Panc1 (cell line): Measurements from ENCODE around the gene LRRC42. TPM values are rescaled to one million over a fixed set of nuclear protein-coding genes. Genes with fewer than 3 reads are reported as not detected.

Experiments
- ATAC-seq: fragments of 200-7000 bp; cut with Tn5 transposase; 2 replicates; pipeline ENCODE4 v1.9.1; 2020; ENCODE audit warnings: mild to moderate bottlenecking, moderate library complexity
- BruUV-seq: library from RNA; stranded (reverse); fragments of 400-500 nt; replicated peaks from 2 replicates; lab custom pipeline; 2021; lab: Mats Ljungman, UMichigan
- CTCF ChIA-PET: fragments of 300-600 bp; sonication (Branson Sonifier 250); formaldehyde crosslinking; loops from one replicate; lab custom pipeline; 2022; ENCODE audit warnings: antibody characterized with exemption; lab: Charles Lee
- POLR2A ChIA-PET: fragments of 300-600 bp; sonication (Branson Sonifier 250); formaldehyde crosslinking; loops from one replicate; lab custom pipeline; 2022; ENCODE audit warnings: antibody characterized with exemption; lab: Charles Lee
- DNase-seq: peaks from one replicate; pipeline ENCODE4 v3.0.0-alpha.2; 2010; ENCODE audit warnings: low read depth, low spot score
- H3K27ac ChIP-seq: 2 replicates; pipeline ENCODE4 v1.5.1; 2011; ENCODE audit warnings: mild to moderate bottlenecking, low read length, inconsistent platforms
- H3K27me3 ChIP-seq: fragments of 200-500 bp; sonication (Bioruptor generic); 2 replicates; pipeline ENCODE4 v1.6.0; 2014; ENCODE audit warnings: low read length, inconsistent platforms; ENCODE audit not compliant: control insufficient read depth, insufficient read depth
- H3K36me3 ChIP-seq: fragments of 200-500 bp; sonication (Bioruptor generic); 2 replicates; pipeline ENCODE4 v1.5.1; 2014; ENCODE audit warnings: inconsistent platforms, mild to moderate bottlenecking, low read length, moderate library complexity; ENCODE audit not compliant: control insufficient read depth, insufficient read depth
- H3K4me1 ChIP-seq: 2 replicates; pipeline ENCODE4 v1.5.1; 2011; ENCODE audit warnings: inconsistent platforms, mild to moderate bottlenecking, low read length, moderate library complexity; ENCODE audit not compliant: control insufficient read depth, insufficient read depth
- H3K4me3 ChIP-seq, 2 experiments: 2 replicates each; pipeline ENCODE4 v1.5.1; 2011 to 2012; ENCODE audit warnings: low read depth in 2 of 2, low read length in 2 of 2, mild to moderate bottlenecking in 2 of 2, inconsistent platforms in 1 of 2, moderate library complexity in 1 of 2
- H3K9me3 ChIP-seq: fragments of 200-500 bp; sonication (Bioruptor generic); 2 replicates; pipeline ENCODE4 v1.5.1; 2014; ENCODE audit warnings: low read depth, mild to moderate bottlenecking, inconsistent platforms, low read length, moderate library complexity; ENCODE audit not compliant: control insufficient read depth, insufficient read depth
- POLR2AphosphoS5 ChIP-seq: IDR thresholded peaks from 2 replicates; pipeline ENCODE4 v1.6.1; 2012; ENCODE audit warnings: mild to moderate bottlenecking, low read depth, low read length, moderate library complexity
- SIN3A ChIP-seq: IDR thresholded peaks from 2 replicates; pipeline ENCODE4 v1.6.1; 2012; ENCODE audit warnings: low read depth, mild to moderate bottlenecking, low read length, moderate library complexity, borderline replicate concordance; ENCODE audit not compliant: insufficient read depth
- TCF7L2 ChIP-seq: IDR thresholded peaks from 2 replicates; pipeline ENCODE4 v1.6.1; 2011; ENCODE audit warnings: mild to moderate bottlenecking, low read depth, low read length, inconsistent platforms
- in situ Hi-C: cut with HindIII; loops from 2 replicates; pipeline ENCODE4 v1.10.0; 2016; ENCODE audit warnings: low sequenced_read_pairs, low pct_unique_long_range_greater_than_20kb
- intact Hi-C: fragments of 100-400 bp; cut with micrococcal nuclease; formaldehyde crosslinking; loops from one replicate; pipeline ENCODE4 v1.10.0; 2022; ENCODE audit not compliant: unreplicated experiment
- total RNA-seq: library from RNA; stranded (reverse); gene quantifications from one replicate; pipeline ENCODE4 v1.2.1, GENCODE V29; 2021; ENCODE audit not compliant: unreplicated experiment
- TF ChIP-seq, protein P1 (sequence below), 2 experiments: IDR thresholded peaks; 2 replicates each; pipeline ENCODE4 v1.6.1; 2011 to 2012; ENCODE audit warnings: low read depth in 2 of 2, control low read depth in 1 of 2, low read length in 1 of 2, mild to moderate bottlenecking in 1 of 2, moderate library complexity in 1 of 2; ENCODE audit not compliant: insufficient read depth in 1 of 2
- TF ChIP-seq, protein P2 (sequence below): fragments of 450-650 bp; IDR thresholded peaks from 2 replicates; pipeline ENCODE4 v1.5.1; 2017; ENCODE audit warnings: mild to moderate bottlenecking

LRRC42 gene
- total RNA-seq, 1 experiment from 2014 or later = 41.0 TPM

- DNase-seq = no peak
- peaks cover 15% of the 10 kb centered on the region; the same call in 1 of the 2 replicates for H3K9me3 ChIP-seq
- H3K36me3 ChIP-seq = no peaks in the 10 kb centered on the region
- intact Hi-C loops = no loop called here
- ATAC-seq = no peak
- TF ChIP-seq, protein P1, sequence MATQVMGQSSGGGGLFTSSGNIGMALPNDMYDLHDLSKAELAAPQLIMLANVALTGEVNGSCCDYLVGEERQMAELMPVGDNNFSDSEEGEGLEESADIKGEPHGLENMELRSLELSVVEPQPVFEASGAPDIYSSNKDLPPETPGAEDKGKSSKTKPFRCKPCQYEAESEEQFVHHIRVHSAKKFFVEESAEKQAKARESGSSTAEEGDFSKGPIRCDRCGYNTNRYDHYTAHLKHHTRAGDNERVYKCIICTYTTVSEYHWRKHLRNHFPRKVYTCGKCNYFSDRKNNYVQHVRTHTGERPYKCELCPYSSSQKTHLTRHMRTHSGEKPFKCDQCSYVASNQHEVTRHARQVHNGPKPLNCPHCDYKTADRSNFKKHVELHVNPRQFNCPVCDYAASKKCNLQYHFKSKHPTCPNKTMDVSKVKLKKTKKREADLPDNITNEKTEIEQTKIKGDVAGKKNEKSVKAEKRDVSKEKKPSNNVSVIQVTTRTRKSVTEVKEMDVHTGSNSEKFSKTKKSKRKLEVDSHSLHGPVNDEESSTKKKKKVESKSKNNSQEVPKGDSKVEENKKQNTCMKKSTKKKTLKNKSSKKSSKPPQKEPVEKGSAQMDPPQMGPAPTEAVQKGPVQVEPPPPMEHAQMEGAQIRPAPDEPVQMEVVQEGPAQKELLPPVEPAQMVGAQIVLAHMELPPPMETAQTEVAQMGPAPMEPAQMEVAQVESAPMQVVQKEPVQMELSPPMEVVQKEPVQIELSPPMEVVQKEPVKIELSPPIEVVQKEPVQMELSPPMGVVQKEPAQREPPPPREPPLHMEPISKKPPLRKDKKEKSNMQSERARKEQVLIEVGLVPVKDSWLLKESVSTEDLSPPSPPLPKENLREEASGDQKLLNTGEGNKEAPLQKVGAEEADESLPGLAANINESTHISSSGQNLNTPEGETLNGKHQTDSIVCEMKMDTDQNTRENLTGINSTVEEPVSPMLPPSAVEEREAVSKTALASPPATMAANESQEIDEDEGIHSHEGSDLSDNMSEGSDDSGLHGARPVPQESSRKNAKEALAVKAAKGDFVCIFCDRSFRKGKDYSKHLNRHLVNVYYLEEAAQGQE (IDR thresholded peaks at IDR 0.05; ENCODE audit: insufficient read depth in 1 of 2, low read depth in 2 of 2, low read length in 1 of 2) = no peak
- no peak for TF ChIP-seq TCF7L2
- TF ChIP-seq SIN3A = no peak
- TF ChIP-seq, protein P2, sequence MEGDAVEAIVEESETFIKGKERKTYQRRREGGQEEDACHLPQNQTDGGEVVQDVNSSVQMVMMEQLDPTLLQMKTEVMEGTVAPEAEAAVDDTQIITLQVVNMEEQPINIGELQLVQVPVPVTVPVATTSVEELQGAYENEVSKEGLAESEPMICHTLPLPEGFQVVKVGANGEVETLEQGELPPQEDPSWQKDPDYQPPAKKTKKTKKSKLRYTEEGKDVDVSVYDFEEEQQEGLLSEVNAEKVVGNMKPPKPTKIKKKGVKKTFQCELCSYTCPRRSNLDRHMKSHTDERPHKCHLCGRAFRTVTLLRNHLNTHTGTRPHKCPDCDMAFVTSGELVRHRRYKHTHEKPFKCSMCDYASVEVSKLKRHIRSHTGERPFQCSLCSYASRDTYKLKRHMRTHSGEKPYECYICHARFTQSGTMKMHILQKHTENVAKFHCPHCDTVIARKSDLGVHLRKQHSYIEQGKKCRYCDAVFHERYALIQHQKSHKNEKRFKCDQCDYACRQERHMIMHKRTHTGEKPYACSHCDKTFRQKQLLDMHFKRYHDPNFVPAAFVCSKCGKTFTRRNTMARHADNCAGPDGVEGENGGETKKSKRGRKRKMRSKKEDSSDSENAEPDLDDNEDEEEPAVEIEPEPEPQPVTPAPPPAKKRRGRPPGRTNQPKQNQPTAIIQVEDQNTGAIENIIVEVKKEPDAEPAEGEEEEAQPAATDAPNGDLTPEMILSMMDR = no peak
- ChIA-PET POLR2A (interaction anchor here (0.6 to 1.0 kb wide), 2 partner anchors 10 to 555 kb away, joined by 3 to 7 read pairs; no protein-coding TSS in a partner anchor), CTCF (interaction anchor here (0.6 kb wide), 1 partner anchor 55 kb away, joined by 5 read pairs; no protein-coding TSS in a partner anchor)
- H3K27ac ChIP-seq = no peak overlapping the region
- no peaks in the 10 kb centered on the region for H3K27me3 ChIP-seq
- in situ Hi-C loops = no loop called here
- no peak overlapping the region for H3K4me3 ChIP-seq
- no TSS peak for BruUV-seq
- no peaks in the 10 kb centered on the region for H3K4me1 ChIP-seq
These were observed 11.9 kb upstream of the LRRC42 start for GRCh38 chr1:53934170-53934765.

DNA sequence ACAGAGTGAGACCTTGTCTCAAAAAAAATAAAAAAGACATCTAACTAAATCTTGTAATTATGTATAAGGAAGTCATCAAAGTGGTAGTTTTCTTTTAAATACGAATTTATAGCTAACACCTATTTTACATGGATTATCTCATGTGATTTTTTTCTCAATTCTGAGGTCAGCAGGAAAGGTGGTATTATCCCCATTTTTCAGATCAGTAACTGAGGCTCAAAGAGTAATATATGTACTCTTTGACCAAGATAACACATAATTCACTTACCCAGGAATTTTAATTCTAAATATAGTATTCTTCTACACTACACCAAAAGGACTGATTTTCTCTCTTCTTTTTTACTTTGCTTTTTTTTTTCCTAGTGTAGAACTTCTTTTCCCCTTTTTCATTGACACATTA, 9.7 kb upstream of the LRRC42 start:
- Histone ChIP-seq H3K4me1 (no peaks in the 10 kb centered on the region), H3K4me3 (no peak overlapping the region), H3K27ac (no peak overlapping the region), H3K36me3 (no peaks in the 10 kb centered on the region), H3K27me3 (no peaks in the 10 kb centered on the region), H3K9me3 (peaks cover 15% of the 10 kb centered on the region; the same call in 1 of the 2 replicates)
- intact Hi-C loops = no loop called here
- ChIA-PET POLR2A (no interaction called here), CTCF (no interaction called here)
- DNase-seq (no peak), ATAC-seq (no peak)
- in situ Hi-C loops = no loop called here
- TF ChIP-seq TCF7L2 (no peak), POLR2AphosphoS5 (no peak), SIN3A (no peak)
- TF ChIP-seq, protein P2 = no peak
- TF ChIP-seq, protein P1 (IDR thresholded peaks at IDR 0.05; ENCODE audit: insufficient read depth in 1 of 2, low read depth in 2 of 2, low read length in 1 of 2) = no peak
- BruUV-seq = no TSS peak
